GM19025 (cell line): ENCODE data around the gene FAM234A.

Experiments
- ATAC-seq: cut with Tn5 transposase; IDR thresholded peaks from one replicate; pipeline ENCODE4 v1.9.1; 2021; ENCODE audit warnings: mild to moderate bottlenecking, low read depth, moderate library complexity; ENCODE audit not compliant: unreplicated experiment

FAM234A gene

GRCh38 chr16:293043-293775 lies 58.6 kb downstream of the FAM234A start:
- ATAC-seq, result no peak

DNA sequence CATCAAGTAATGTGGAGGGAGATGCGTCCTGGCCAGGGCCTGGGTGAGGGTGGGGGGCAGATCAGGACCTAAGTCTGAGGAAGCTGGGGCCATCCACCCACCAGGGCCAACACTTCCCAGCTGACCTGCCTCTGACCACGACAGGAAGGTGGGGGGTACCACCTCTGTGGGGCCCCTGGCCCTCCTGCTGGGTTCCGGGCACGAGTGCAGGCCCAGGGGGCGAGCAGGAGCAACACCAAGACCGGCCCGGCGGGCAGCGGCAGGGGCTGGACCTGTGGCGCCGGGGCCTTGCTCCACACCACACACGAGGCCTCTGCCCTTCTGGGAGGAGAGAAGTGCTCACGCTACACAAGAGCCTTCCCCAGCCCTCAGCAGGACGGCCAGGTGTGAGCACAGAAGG lies 61.7 kb downstream of the FAM234A start:
- ATAC-seq, result no peak

- no peak for ATAC-seq
These were observed 62.3 kb downstream of the FAM234A start for GRCh38 chr16:296806-297510.

- ATAC-seq, result no peak
These were observed 63.2 kb downstream of the FAM234A start for GRCh38 chr16:297832-298231.

DNA sequence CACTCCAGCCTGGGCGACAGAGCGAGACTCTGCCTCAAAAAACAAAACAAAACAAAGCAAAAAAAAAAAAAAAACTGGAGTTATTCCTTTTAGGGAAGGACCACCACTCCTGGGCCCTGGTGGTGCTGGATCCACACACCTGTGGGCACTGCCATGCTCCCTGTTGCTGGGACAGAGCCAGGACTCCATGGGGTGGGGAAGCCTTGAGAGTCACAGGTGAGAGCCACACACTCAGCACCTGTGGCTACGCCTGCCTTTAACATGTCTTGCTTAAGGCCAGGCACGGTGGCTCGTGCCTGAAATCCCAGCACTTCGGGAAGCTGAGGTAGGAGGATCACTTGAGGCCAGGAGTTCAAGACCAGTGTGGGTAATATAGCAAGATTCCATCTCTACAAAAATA lies 66.6 kb downstream of the FAM234A start:
- no peak for ATAC-seq

- ATAC-seq, result no peak
These were observed 67.3 kb downstream of the FAM234A start for GRCh38 chr16:301950-302349.

DNA sequence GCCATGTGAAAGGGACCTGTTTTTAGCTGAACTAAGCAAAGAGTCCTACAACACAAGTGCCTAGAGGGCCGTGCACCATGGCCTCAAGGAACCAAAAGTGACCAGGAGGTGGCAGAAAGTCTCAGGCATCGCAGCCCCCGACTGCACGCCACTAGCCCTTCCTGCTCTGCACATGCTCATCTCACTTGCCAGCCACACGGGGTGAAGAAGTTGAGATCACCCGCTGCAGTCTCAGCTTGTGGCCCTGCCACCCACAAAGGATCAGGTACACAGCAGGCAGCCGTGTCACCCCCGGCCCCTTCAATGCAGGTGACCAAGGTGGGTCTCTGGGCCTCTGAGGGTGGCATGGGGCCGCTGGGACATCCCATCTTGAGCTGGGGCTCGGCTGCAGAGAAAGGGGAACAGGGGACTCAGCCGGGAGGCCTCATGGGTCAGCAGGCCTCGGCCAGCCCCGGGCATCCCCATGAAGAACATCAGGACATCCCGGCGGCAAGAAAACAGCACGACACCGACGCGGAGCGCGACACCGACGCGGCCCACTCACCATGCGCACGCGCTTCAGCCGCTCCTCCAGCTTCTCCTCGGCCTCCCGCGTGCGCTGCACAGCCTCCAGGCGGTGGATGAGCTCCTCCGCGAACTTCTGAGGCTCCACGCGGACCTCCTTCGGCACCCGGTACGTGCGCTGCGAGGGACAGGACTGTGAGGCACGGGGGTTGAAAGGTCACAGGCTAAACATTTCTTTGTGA lies 69.3 kb downstream of the FAM234A start:
- ATAC-seq, result no peak

DNA sequence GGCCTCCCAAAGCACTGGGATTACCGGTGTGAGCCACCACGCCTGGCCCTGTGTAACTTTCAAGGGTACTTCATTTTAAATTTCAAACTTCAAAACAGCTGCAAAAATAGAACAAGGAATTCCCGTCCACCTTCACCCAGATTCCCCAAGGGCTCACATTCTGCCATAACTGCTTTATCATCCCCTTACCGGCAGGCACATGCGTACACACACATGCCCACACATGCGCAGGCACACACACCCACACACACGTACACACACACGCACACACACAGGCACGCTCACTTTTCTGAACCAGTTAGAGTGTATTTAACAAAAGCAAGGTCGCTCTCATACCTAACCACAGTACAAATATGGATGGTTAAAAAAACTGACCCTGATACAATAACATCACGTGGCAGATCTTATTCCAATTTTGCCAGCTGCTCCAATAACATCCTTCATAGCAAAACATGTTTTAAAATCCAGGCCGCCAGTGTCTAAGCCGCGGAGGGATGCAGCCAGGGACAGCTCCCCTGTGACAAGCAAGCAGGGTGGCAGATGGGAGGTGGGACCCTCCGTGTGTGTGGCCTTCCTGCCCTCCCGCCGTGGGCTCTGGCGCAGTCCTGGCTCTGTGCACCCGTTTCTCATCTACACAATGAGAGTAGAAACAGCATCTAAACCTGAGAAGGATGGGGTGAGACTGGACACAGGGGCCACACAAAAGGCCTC lies 71.5 kb downstream of the FAM234A start:
- ATAC-seq, result no peak

DNA sequence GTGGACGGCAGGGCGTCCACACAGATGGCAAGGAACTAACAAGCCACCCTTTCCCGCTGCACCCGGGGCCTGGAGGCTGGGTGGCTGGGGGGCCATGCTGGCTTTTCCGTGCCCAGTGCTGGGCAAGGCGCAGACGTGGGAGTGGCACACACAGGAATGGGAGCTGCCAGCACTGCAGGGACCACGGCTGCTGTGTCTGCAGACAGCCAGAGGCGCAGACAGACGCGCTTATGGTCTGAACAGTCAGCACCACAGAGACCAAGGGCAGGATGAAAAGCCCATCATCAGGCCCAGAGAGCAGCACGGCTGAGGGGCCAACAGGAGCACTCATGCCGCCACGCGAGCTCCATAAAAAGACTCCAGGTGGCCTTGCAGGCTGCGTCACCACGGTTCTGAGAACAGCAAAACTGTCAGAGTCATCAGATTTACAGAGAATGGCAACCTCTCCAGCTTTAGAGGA lies 72.3 kb downstream of the FAM234A start:
- no peak for ATAC-seq

GRCh38 chr16:307691-308312 lies 73.2 kb downstream of the FAM234A start:
- no peak for ATAC-seq

- no peak for ATAC-seq
These were observed 74.9 kb downstream of the FAM234A start for GRCh38 chr16:309476-309875.

- no peak for ATAC-seq
These were observed 77.1 kb downstream of the FAM234A start for GRCh38 chr16:311725-312124.

GRCh38 chr16:314351-314750 lies 79.7 kb downstream of the FAM234A start:
- ATAC-seq, result no peak

GRCh38 chr16:314795-315299 lies 80.2 kb downstream of the FAM234A start:
- no peak for ATAC-seq
